HUES48 (cell line): ENCODE measurements around the gene IFI27L1.
"Not testable (repeated sequence)": the region's sequence is repeated elsewhere in the genome, so short reads cannot be mapped to it uniquely, and the experiment has no call there.

ENCODE experiments used
- H3K27ac ChIP-seq: one replicate; pipeline ENCODE4 v1.7.0; 2013; ENCODE audit warnings: low read depth, low read length, inconsistent platforms
- H3K27me3 ChIP-seq: 2 replicates; pipeline ENCODE4 v1.6.1; 2013; ENCODE audit warnings: mild to moderate bottlenecking, low read length; ENCODE audit not compliant: control insufficient read depth, insufficient read depth
- H3K36me3 ChIP-seq: 2 replicates; pipeline ENCODE4 v1.6.1; 2013; ENCODE audit warnings: low read length; ENCODE audit not compliant: control insufficient read depth, insufficient read depth
- H3K4me1 ChIP-seq: 2 replicates; pipeline ENCODE4 v1.6.1; 2013; ENCODE audit warnings: mild to moderate bottlenecking, low read length; ENCODE audit not compliant: control insufficient read depth, insufficient read depth
- H3K4me3 ChIP-seq: 2 replicates; pipeline ENCODE4 v1.5.1; 2013; ENCODE audit warnings: mild to moderate bottlenecking, low read depth, low read length
- H3K9ac ChIP-seq: 2 replicates; pipeline ENCODE4 v1.6.1; 2013; ENCODE audit warnings: mild to moderate bottlenecking, low read depth, low read length, moderate library complexity
- H3K9me3 ChIP-seq: 2 replicates; pipeline ENCODE4 v1.6.1; 2013; ENCODE audit warnings: low read length; ENCODE audit not compliant: control insufficient read depth, insufficient read depth

IFI27L1 gene

DNA sequence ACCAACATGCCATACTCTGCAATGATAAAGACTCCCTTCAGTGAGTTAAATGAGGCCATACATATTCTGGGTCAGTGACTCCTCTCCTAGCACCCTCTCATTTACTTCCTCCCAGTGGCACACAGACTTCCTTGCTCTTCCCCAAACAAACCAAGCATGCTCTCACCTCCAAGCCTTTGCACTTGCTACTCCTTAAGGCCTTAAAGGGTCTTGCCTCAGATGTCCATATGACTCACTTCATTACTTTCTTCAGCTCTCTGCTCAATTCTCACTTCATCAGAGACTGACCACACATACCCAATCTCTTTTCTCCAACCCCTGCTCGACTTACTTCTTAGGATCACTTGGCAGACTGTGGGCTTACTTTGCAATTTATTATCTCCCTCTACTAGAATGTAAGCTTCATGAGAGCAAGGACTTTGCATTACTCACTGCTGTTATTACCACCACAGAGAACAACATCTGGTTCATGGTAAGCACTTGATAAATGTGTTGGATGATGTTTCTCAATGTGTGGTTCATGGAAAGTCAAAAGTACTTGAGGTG, 22.9 kb upstream of the IFI27L1 start:
- no peak overlapping the region for H3K9ac ChIP-seq
- H3K27me3 ChIP-seq, result no peaks in the 10 kb centered on the region
- H3K9me3 ChIP-seq, result no peaks in the 10 kb centered on the region
- H3K4me1 ChIP-seq, result peaks cover 9% of the 10 kb centered on the region
- H3K27ac ChIP-seq, result no peak overlapping the region
- H3K36me3 ChIP-seq, result peaks cover 91% of the 10 kb centered on the region
- H3K4me3 ChIP-seq, result no peak overlapping the region

DNA sequence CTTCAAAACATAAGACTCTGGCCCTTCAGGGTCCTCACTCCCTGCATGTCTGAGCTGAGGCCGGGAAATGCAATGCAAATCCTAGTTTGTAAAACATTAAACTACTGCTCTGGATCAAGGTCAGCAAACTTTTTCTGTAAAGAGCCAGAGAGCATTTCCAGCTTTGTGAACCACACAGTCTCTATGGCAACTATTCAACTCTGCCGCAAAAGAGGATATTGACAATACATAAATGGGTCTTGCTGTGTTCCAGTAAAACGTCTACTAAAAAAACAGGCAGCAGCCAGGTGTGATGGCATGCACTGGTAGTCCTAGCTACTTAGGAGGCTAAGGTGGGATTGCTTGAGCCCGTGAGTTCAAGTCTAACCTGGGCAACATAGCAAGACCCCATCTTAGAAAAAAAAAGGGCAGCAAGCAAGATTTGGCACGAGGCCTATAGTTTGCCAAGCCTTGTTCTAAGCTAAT, 22.4 kb upstream of the IFI27L1 start:
- Histone ChIP-seq H3K36me3 (peaks cover 90% of the 10 kb centered on the region), H3K27me3 (no peaks in the 10 kb centered on the region), H3K9me3 (no peaks in the 10 kb centered on the region), H3K4me3 (no peak overlapping the region), H3K9ac (no peak overlapping the region), H3K27ac (no peak overlapping the region), H3K4me1 (peaks cover 9% of the 10 kb centered on the region)

DNA sequence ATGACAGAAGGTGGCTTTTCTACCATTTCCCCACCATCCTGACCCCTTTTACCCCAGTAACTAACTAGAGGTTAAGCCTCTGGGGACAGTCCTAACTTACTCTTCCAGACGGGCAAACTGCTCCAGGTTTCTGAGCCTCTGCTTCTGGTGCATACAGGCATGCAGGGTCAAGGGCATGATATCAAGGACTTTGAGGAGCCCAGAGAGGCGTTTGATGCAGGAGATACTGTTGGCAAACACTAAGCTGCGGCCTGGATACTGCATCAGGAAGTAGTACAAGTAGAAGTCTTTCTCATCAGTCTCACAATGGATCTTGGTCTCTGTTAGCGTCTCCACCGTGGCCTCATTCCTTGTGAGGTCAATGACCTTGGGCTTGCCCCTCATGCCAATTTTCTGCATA, 21.1 kb upstream of the IFI27L1 start:
- Histone ChIP-seq H3K36me3 (peaks cover 77% of the 10 kb centered on the region), H3K9me3 (no peaks in the 10 kb centered on the region), H3K4me3 (no peak overlapping the region), H3K27me3 (no peaks in the 10 kb centered on the region), H3K27ac (no peak overlapping the region), H3K4me1 (peaks cover 9% of the 10 kb centered on the region), H3K9ac (no peak overlapping the region)

DNA sequence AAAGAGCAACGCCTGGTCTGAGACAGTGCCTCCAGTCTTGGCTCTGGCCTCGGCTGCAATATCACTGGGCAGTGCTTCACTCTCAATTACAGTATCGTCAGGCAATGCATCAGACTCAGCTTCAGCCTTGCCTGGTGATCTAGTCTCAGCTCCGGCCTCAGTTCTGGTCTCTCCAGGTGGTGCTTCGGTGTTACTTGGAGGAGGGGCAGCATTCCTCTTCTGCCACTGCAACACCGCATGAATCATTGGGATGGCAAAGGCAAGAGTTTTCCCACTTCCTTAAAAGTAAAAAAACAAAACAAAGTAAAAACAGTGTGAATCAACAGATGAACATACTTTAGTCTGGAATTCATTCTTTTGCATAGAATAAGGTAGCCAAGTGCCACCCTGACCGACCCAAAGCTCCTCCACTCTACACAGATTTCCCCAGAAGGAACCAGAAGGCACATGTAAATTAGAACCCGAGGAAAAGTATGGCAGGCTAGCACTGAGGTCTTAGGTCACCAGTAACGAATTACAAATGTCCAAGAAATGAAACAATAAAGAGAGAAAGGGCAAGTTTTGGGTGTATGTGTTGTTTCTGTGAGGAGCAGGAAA, 18.7 kb upstream of the IFI27L1 start:
- Histone ChIP-seq H3K27ac (peak overlapping the region; percentile 66), H3K36me3 (peaks cover 52% of the 10 kb centered on the region), H3K4me1 (peaks cover 21% of the 10 kb centered on the region), H3K9ac (no peak overlapping the region), H3K9me3 (no peaks in the 10 kb centered on the region), H3K4me3 (no peak overlapping the region), H3K27me3 (no peaks in the 10 kb centered on the region)

DNA sequence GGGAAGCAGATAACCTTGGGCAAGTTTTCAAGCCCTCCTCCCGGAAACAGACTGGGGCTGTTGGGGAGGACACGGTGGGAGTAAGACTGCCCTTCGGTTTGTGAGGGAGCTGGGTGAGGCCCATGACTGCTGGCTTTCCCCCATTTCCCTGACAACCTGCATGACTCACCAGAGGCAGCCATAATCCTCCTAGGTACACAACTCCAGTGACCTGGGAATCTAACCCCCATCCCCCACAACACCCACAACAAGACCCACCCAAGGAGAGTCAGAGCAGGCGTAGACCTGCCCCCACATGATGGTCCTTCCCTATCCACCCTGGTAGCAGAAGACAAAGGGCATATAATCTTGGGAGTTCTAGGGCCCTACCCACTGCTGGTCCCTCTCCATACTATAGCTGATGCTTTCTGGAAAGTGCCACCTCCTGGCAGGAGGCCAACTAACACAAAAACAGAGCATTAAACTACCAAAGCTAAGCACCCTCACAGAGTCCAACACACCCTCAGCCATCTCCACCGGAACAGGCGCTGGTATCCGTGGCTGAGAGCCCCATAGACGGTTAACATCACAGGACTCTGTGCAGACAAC, 14.9 kb upstream of the IFI27L1 start:
- H3K9ac ChIP-seq, result no peak overlapping the region
- H3K27me3 ChIP-seq, result no peaks in the 10 kb centered on the region
- H3K9me3 ChIP-seq, result peaks cover 6% of the 10 kb centered on the region; the same call in 1 of the 2 replicates
- H3K4me1 ChIP-seq, result peaks cover 21% of the 10 kb centered on the region
- H3K36me3 ChIP-seq, result peaks cover 15% of the 10 kb centered on the region
- H3K27ac ChIP-seq, result peak overlapping the region; percentile 57
- no peak overlapping the region for H3K4me3 ChIP-seq

DNA sequence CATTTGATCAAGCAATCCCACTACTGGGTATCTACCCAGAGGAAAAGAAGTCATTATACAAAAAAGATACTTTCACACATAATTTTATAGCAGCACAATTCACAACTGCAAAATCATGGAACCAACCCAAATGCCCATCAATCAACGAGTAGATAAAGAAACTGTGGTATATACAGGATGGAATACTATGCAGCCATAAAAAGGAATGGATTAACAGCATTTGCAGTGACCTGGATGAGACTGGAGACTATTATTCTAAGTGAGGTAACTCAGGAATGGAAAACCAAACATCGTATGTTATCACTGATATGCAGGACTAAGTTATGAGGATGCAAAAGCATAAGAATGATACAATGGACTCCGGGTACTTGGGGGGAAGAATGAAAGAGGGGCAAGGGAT, 9.0 kb upstream of the IFI27L1 start:
- H3K4me3 ChIP-seq, H3K27me3 ChIP-seq, H3K27ac ChIP-seq, H3K4me1 ChIP-seq, H3K9ac ChIP-seq, H3K36me3 ChIP-seq: not testable (repeated sequence)
- H3K9me3 ChIP-seq, result peaks cover 23% of the 10 kb centered on the region

DNA sequence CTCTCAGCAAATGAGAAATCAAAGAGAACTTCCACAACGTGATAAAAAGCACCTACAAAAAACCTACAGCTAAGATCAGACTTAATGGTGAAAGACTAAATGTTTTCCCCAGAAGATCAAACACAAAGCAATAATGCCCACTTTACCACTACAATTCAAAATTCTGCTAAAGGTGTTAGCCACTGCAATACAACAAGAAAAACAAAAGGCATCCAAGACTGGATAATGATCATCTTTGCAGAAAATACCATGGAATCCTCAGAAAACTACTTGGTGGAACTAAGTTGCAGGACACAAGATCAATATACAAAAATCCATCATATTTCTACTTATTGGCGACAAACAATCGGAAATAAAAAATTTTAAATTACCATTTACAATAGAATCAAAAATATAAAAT, 6.6 kb upstream of the IFI27L1 start:
- H3K27ac ChIP-seq, result no peak overlapping the region
- no peak overlapping the region for H3K4me3 ChIP-seq
- no peak overlapping the region for H3K9ac ChIP-seq
- peaks cover 28% of the 10 kb centered on the region for H3K36me3 ChIP-seq
- no peaks in the 10 kb centered on the region for H3K4me1 ChIP-seq
- H3K27me3 ChIP-seq, result no peaks in the 10 kb centered on the region
- H3K9me3 ChIP-seq, result peaks cover 23% of the 10 kb centered on the region

DNA sequence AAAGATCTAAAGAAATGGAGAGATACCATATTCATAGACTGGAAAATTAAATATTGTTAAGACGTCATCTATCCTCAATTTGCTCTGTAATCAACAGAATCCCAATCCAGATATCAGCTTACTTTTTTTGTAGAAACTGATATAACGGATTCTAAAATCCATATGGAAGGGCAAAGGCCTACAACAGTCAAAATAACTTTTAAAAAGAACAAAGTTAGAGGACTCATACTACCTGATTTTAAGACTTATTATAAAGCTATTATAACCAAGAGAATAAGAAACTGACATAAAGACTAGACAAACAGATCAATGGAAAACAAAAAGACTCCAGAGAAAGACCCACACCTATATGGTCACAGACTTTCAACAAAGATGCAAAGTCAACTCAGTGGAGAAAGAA, 6.1 kb upstream of the IFI27L1 start:
- Histone ChIP-seq H3K36me3 (peaks cover 30% of the 10 kb centered on the region), H3K27me3 (no peaks in the 10 kb centered on the region), H3K9ac (no peak overlapping the region), H3K4me3 (no peak overlapping the region), H3K4me1 (peaks cover 5% of the 10 kb centered on the region), H3K9me3 (peaks cover 19% of the 10 kb centered on the region), H3K27ac (no peak overlapping the region)

DNA sequence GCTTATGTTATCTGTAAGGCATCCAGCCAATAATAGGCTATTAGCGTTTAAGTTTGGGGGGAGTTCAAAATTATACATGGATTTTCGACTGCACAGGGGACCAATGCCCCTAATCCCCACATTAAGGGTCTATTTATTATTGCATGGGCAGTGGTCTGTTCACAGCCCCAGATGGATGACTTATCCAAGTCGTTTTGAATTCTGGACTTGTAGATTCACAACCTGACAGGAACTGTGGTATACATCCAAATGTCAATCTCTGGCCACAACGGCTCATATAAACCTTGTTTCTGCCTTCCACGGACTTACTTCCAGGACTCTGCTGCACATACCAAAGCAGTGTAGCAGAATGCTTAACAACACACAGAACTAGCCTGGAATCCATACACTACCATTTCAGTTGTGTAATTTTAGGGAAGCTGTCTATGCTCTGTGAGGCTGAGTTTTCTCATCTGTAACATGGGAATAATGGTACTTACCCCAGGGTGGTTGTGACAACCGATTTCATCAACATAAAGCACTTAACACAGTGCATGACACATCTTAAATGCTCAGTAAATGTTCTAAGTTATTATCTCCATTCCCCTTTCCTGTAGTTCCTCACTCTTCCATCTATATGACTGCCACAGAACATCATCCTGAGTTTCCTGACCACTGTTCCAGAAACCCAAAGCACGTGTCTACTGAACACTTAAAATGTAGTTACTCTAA, 3.8 kb upstream of the IFI27L1 start:
- H3K4me3 ChIP-seq, result no peak overlapping the region
- H3K36me3 ChIP-seq, result peaks cover 30% of the 10 kb centered on the region
- H3K27ac ChIP-seq, result no peak overlapping the region
- peaks cover 17% of the 10 kb centered on the region for H3K9me3 ChIP-seq
- no peak overlapping the region for H3K9ac ChIP-seq
- H3K4me1 ChIP-seq, result peaks cover 12% of the 10 kb centered on the region
- no peaks in the 10 kb centered on the region for H3K27me3 ChIP-seq

DNA sequence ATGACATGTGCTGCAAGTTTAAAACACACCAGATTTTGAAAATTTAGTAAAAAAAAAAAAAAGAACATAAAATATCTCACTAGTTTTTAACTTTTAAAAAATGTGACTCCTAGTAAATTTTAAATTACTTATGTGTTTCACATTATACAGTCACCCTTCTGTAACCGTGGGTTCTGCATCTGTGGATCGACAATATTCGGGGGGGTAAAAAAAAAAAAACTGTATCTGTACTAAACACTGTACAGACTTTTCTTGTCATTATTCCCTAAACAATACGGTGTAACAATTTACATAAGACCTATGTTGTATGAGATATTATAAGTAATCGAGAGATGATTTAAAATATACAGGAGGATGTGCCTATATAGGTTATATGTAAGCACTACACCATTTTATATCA, 3.3 kb upstream of the IFI27L1 start:
- Histone ChIP-seq H3K4me1 (peaks cover 12% of the 10 kb centered on the region), H3K27me3 (no peaks in the 10 kb centered on the region), H3K36me3 (peaks cover 30% of the 10 kb centered on the region), H3K4me3 (no peak overlapping the region), H3K9ac (no peak overlapping the region), H3K9me3 (peaks cover 17% of the 10 kb centered on the region), H3K27ac (no peak overlapping the region)
